NCI-H1930 (cell line): ENCODE results near the gene ZNF490.
A peak's percentile ranks its signal among the peaks of the same experiment; 100 is the strongest.
"Not testable (repeated sequence)": the region's sequence is repeated elsewhere in the genome, so short reads cannot be mapped to it uniquely, and the experiment has no call there.

Experiments
- DNase-seq, 2 experiments: peaks; one replicate each; lab custom pipeline; 2025; lab: John Stamatoyannopoulos, UW

Gene ZNF490

DNA sequence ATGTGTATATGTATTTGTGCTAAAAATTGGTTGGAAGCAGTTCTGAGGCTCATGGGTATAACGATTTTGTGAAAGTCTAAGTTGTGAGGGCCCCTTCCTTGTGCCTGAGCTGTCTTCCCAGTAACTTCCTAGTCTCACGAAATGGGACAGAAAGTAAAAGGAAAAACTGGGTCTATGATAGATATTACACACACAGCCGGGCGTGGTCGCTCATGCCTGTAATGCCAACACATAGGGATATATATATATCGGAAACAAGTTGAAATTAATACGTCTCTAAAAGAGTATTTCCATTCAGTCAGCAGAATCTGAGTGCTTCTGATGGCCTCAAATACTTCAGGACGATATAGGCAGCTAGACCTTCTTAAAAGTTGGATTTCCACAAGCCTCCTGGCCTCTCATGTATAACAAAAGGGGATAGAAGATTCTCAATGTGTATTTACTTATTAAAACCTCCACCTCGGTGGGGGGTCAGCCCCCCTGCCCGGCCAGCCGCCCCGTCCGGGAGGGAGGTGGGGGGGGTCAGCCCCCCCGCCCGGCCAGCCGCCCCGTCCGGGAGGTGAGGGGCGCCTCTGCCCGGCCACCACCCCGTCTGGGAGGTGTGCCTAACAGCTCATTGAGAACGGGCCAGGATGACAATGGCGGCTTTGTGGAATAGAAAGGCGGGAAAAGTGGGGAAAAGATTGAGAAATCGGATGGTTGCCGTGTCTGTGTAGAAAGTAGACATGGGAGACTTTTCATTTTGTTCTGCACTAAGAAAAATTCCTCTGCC lies 10.8 kb upstream of the ZNF490 start:
- DNase-seq = not testable (repeated sequence)

DNA sequence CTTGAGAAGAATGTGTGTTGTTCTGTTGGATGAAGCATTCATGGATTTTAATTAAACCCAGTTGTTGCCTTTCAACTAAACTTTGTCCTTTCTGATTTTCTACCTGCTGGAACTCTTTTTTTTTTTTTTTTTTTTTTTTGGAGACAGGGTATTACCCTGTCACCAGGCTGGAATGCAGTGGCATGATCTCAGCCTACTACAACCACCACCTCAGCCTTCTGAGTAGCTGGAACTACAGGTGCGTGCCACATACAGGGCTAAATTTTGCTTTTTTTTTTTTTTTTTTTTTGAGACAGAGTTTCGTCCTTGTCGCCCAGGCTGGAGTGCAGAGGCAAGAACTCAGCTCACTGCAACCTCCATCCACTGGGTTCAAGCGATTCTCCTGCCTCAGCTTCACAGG lies 7.0 kb upstream of the ZNF490 start:
- no peak for DNase-seq

- peak in 1 of 2 experiments; percentile 21 for DNase-seq
These were observed 717 bp upstream of the ZNF490 start for GRCh38 chr19:12611361-12611699.

GRCh38 chr19:12607631-12608030 lies 3.0 kb downstream of the ZNF490 start:
- no peak for DNase-seq

GRCh38 chr19:12606796-12607195 lies 3.8 kb downstream of the ZNF490 start:
- no peak for DNase-seq

- no peak for DNase-seq
These were observed 6.9 kb downstream of the ZNF490 start for GRCh38 chr19:12603714-12604113.

- DNase-seq = no peak
These were observed 13.0 kb downstream of the ZNF490 start for GRCh38 chr19:12597594-12597993.

GRCh38 chr19:12596927-12597548 lies 13.6 kb downstream of the ZNF490 start:
- no peak for DNase-seq

DNA sequence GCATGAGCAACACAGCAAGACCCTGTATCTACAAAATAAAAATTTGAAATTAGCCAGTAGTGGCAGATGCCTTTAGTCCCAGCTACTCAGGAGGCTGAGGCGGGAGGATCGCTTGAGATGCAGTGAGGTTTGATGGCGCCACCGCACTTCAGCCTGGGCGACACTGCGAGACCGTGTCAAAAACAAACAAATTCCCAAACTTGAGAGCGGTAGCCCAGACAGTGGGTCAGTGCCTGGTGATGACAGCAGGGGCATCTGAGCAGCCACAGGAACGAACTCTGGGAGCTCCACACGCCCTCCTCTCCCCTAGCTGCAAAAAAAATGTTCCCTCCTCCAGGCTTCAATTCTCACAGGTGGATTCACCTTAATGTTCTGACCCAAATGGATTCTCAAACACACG lies 14.1 kb downstream of the ZNF490 start:
- no peak for DNase-seq

DNA sequence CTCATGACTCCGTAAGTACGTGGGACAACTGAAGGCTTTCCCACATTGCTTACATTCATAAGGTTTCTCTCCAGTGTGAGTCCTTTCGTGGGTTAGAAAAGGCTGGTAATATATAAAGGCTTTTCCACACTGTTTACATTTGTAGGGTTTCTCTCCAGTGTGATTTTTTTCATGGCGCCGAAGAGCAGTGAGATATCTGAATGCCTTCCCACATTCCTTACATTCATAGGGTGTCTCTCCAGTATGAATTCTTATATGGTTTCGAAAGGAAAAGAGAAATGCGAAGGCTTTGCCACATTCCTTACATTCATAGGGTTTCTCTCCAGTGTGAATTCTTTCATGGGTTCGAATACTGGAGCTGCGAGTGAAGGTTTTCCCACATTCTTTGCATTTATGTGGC lies 29.5 kb downstream of the ZNF490 start:
- DNase-seq = no peak

DNA sequence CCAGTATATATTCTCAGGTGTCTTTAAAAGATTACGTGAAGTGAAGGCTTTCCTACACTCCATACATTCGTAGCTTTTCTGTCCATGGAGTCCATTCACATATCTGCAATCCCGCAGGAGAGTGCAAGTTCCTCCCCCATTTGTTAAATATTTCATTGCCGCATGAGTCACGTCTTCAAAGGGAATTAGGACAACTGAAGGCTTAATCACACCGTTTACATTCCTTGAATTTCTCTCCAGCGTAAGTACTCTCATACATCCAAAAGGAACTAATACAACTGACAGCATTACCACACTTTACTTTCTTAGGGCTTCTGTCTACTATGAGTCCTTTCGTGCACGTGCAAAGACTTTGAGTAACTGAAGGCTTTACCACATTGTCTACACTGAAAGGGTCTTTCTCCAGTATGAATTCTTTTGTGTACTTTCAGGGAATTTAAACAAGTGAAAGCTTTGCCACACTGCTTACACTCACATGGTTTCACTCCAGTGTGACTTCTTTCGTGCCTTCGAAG lies 30.4 kb downstream of the ZNF490 start:
- DNase-seq = no peak

DNA sequence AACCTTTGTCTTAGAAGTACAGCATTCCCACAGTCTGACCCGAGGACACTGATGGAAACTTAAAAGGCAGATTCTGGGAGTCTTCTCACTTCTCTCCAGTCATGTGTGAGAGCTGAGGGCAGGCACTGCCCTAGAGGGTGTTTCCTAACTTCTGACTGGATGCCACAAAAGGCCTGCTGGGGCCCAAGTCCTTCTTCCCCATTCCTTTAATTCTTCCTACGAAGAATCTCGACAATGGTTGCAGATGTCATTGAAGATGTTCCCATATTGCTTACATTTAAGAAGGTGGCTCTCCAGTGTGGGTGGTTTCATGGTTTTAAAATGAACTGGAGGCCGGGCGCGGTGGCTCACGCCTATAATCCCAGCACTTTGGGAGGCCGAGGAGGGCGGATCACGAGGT lies 32.0 kb downstream of the ZNF490 start:
- no peak for DNase-seq

DNA sequence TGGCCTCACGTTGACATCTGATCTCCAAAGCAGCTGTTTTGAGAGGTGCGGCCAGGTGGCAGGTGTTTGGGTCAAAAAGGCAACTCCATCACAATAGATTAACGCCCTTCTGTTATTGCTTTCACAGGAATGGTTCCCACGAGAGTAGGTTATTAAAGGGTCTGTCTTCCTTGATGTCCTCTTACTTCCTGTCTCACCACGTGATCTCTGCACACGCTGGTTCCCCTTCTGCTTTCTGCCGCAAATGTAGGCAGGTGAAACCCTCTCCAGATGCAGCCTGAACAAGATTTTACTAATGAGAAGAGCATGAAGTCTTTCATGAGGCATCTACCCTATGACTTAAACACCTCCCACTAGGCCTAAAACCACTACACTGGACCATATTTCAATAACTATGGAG lies 36.6 kb downstream of the ZNF490 start:
- no peak for DNase-seq

DNA sequence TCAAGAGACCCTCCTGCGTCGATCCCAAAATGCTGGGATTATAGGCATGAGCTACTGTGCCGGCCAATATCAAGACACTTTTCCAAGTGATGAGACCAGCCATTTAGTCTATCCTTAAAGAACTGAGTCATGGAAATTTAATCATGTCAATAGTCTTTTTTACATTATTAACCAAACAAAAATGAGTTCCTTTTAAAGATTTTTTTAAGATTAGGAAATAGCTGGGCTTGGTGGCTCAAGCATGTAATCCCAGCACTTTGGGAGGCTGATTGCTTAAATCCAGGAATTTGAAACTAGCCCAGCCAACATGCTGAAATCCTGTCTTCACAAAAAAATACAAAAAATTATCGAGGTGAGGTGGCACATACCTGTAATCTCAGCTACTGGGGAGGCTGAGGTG lies 42.7 kb downstream of the ZNF490 start:
- no peak for DNase-seq

DNA sequence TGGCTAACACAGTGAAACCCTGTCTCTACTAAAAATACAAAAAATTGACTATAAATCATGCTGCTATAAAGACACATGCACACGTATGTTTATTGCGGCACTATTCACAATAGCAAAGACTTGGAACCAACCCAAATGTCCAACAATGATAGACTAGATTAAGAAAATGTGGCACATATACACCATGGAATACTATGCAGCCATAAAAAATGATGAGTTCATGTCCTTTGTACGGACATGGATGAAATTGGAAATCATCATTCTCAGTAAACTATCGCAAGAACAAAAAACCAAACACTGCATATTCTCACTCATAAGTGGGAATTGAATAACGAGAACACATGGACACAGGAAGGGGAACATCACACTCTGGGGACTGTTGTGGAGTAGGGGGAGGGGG lies 44.2 kb downstream of the ZNF490 start:
- not testable (repeated sequence) for DNase-seq

- DNase-seq = peak; percentile 41 to 75
These were observed 46.5 kb downstream of the ZNF490 start for GRCh38 chr19:12564016-12564664.

- DNase-seq = no peak
These were observed 55.1 kb downstream of the ZNF490 start for GRCh38 chr19:12555456-12555930.

DNA sequence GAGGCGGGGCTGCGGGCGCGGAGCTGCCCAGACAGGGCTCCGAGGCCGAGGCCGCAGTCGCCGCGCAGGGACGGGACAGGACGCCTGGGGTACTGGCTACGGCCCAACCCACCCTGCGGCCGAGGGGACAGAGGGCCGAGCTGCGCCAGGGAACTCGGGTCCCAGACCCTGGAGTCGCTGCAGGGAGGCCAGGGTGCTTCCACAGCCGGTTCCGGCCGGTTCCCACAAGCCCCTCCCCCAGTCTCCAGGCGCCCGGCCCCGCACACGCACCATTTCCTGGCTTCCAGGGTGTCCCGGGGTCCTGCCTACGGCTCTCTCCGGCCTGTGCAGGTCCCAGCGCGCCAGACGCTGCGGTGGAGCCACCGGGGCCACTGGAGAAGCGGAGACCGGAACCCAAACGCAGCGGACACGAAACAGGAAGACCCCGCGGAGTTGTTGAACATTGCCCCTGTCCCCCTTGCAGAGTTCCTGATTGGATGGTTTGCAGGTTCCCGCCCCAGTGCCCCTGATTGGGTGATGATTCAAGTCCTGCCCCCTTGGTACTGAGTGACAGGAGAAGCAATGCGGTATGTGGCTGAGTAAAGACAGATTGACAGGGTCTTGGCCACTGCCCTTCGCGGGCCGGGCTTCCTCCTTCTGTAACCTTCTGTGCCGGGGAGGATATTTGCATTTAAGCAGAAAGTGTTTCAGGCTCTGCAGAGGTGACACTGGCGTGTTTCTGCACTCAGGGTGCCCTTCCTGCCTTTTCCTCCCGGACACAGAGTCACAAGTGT lies 59.4 kb downstream of the ZNF490 start, which contains the start of gene ZNF564:
Gene ZNF564 (minus strand): TSS at position 423 of the 773 bp plus-strand sequence. CDS start 150 bp downstream, at position 273.
- DNase-seq = peak; percentile 90 to 91

DNA sequence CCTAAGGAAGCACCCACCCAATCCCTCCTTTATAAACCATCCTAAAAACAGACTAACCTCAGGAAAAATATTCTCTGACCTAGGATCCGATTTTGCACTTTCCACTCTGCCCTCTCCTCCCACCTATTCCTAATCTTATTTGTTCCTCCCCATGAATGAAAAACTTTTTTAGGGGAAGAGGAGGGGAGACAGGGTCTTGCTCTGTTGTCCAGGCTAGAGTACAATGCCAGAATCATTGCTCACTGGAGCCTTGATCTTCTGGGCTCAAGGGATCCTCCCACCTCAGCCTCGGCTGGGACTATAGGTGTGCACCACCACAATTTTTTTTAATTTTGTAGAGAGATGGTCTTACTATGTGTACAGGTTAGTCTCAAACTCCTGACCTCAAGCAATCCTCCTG lies 63.7 kb downstream of the ZNF490 start:
- DNase-seq = no peak

DNA sequence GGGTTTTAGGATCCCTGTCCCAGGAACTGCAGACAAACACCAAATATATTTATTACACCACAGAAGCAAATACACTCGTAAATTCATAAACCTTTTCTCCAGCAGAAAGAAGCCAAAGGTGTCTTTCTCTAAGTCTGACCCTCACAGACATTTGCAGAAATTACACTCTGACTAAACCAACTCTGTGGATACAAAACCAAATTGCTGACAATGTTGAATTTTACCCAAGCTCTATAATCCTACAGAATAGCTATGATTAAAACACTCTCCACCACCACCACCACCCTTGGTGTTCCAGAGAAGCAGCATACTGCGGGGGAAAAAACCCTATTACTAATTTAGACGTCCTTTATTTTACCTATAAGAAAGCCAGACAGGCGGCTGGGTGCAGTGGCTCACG lies 64.5 kb downstream of the ZNF490 start:
- no peak for DNase-seq

DNA sequence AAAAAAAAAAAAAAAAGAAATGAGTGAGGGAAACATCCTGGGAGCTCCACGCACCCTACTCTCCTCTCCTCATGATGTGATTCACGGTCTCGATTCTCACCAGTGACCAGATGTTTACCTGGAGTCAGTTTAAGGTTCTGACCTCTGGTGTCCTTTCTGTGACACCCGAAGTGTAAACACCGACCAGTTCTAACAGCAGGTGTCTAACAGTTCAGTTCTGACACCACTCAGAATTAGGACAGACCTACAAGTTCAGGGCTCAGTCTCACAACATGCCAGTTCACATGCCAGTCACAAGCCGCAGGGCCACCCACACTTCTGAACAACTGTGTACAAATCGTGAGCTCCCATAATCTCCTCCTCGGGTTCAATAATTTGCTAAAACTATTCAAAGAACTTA lies 65.3 kb downstream of the ZNF490 start:
- DNase-seq = no peak

DNA sequence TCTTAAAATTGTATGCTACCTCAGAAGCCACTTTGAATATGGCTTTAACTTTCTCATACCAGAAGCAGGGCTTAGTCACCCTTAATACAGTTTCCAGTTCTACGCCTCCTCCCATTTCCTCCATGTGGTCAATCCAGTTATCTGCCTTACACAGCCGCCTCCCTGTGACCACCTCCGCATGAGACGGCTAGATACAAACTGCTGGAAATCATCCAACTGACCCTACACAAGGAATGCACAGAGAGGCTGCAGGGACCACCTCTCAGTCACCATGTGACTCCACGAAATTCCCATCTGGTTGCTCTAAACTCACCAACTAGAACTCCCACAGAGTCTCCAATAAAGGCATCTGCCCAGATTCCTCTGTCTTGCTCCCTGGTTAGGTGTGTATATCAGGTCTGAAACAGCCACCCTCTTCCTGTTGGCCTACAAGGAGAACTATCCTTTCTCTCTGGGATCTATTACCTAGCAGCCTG lies 66.2 kb downstream of the ZNF490 start:
- DNase-seq = no peak
